GM12892 (cell line): ENCODE results near the gene DPYSL4.

Experiments used
- POLR2A ChIP-seq: IDR thresholded peaks from 2 replicates; pipeline ENCODE4 v1.6.1; 2011; ENCODE audit warnings: low read depth, low read length, control low read depth
- TAF1 ChIP-seq: IDR thresholded peaks from 2 replicates; pipeline ENCODE4 v1.6.1; 2011; ENCODE audit warnings: low read depth, mild to moderate bottlenecking, control low read depth, low read length, borderline replicate concordance

DNA sequence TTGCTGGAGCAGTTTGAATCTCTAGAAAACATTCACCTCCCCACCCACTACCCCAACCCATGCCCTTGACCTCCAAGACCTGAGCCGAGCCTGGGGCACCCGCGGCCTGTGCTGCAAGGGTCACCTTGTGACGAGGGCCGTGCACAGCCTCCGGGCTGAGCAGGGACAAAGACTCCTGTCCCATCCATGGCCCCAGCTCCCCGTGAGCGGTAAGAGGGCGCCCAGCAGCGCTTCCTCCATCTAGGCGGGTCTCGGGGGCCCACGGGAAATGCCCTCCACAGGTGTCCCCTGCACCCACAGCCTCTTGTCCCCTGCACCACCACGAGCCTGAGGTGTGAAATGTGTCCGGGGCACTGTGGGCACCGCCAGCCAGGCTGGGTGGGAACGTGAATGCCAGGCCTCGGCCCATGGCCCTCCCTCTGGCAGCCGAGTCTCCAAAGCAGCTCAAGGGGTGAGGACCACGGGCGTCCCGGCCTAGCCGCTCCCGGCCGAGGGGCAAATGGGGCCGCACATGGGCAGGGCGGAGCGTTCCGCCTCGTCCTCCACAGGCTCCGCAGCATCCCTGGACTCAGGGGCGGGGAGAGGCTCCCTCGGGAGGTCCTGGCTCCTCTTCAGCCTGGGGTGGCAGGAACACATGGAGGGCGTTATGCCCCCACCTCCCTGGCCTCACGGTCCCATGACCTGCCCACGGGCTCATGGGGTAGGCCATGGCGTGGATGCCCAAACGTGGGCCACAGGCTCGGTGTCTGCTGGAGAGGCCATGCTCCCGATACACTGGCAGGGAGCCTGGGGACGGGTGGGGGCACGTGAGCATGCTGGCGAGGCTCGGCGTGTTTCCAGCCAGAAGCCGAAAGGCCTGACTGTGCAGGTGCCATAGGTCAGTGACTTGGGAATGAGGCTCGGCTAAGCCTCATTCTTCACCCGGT, 21.1 kb downstream of the DPYSL4 start:
- TF ChIP-seq POLR2A = no peak
- no peak for TF ChIP-seq TAF1
